GM21390 (cell line): ENCODE data around the gene OR7A5.
"Not testable (repeated sequence)": the region's sequence is repeated elsewhere in the genome, so short reads cannot be mapped to it uniquely, and the experiment has no call there.

ENCODE experiments used
- ATAC-seq: cut with Tn5 transposase; IDR thresholded peaks from one replicate; pipeline ENCODE4 v1.9.1; 2021; ENCODE audit not compliant: unreplicated experiment

OR7A5 gene

GRCh38 chr19:14835011-14835410 lies at the start of gene OR7A5, which contains the start of gene OR7C1:
Gene OR7A5, minus strand, starts transcription at chr19:14835185. Its CDS starts 6,944 bp downstream, at chr19:14828241.
Gene OR7C1, minus strand, starts transcription at chr19:14835185. Its CDS starts 35,049 bp downstream, at chr19:14800136.
- no peak for ATAC-seq

- ATAC-seq = no peak
Observed at GRCh38 chr19:14871619-14872230, 36.7 kb upstream of the OR7A5 start.

GRCh38 chr19:14868497-14868896 lies 33.5 kb upstream of the OR7A5 start:
- no peak for ATAC-seq

DNA sequence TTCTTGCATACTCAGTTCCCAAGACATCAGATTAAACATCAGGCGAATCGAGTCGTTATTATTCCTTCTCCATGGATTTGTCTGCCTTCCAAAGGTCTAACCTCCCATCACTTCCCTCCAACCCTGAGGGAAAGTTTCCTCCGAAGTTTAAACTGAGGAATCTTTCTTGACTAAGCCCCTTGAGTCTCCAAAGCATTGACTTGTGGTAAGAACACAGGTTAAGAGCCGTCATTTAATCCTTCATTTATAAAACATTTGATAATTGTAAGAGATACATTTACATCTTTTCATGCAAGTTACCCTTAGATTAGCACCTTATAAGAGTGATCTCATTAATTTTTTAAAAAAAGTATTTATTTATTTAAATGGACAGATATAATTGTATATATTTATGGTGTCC lies 13.8 kb upstream of the OR7A5 start, which contains the start of gene OR7A10:
OR7A10 (minus strand) TSS at position 101 of the 400 bp plus-strand sequence. CDS start 7,045 bp downstream, outside the sequence.
- no peak for ATAC-seq

- ATAC-seq = no peak
Observed at GRCh38 chr19:14843578-14843977, 8.6 kb upstream of the OR7A5 start.

GRCh38 chr19:14843169-14843568 lies 8.2 kb upstream of the OR7A5 start:
- ATAC-seq = no peak

DNA sequence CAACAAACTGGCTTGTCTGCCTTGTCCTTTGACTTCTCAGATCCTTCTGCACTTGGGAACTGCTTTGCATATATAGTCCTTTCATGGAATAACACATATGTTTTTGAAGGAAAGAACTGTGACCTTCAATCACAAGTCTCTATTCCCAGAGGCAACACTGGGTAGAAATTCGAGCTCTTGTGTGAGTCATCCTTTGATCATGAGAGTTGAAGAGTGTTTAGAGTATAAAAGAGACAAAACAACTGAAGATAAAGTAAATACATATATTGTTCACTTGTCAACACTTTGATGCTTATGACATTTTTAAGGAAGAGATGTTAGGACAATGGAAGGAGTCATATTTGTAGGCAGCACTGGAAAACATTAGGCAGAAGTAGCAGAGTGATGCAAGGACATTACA lies 5.2 kb upstream of the OR7A5 start:
- ATAC-seq = no peak

GRCh38 chr19:14837391-14837790 lies 2.4 kb upstream of the OR7A5 start:
- ATAC-seq = no peak

DNA sequence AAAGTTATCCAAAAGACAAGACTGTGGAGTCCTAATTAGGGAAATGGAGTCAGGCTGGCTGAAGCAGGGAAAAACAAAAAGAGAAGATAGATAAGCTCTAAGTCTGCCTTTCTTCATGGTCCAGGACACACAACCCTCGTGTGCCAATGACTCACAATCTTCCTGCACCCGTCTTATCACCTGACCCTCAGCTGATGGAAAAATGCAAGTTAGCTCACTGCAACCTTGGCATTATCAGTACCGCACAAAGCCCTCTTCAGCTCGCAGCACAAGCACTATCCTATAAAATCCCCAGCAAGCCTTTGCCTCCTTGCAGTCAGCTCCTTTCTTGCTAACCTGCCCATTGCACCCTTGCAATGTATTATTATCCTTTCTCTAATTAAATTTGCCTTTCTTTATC lies 4.3 kb downstream of the OR7A5 start:
- no peak for ATAC-seq

DNA sequence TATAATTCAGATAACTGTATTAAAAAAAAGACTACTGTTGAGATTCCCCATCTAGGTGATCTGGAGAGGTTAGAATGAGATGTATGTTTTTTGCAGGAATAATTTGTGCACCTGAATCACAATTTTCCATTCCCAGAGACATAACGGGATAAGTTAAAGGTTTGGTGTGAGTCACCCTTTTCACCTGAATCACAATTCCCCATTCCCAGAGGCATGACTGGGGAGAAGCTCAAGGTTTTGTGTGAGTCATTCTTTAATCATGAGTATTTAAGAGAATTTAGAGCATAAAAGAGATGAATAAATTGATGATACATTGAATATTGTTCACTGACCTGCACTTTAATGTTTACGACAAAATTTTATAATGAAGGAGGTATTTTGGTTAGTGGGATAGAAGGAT lies 9.0 kb downstream of the OR7A5 start:
- no peak for ATAC-seq

GRCh38 chr19:14821937-14822336 lies 13.0 kb downstream of the OR7A5 start:
- ATAC-seq = no peak

- no peak for ATAC-seq
Observed at GRCh38 chr19:14818588-14818987, 16.4 kb downstream of the OR7A5 start.

DNA sequence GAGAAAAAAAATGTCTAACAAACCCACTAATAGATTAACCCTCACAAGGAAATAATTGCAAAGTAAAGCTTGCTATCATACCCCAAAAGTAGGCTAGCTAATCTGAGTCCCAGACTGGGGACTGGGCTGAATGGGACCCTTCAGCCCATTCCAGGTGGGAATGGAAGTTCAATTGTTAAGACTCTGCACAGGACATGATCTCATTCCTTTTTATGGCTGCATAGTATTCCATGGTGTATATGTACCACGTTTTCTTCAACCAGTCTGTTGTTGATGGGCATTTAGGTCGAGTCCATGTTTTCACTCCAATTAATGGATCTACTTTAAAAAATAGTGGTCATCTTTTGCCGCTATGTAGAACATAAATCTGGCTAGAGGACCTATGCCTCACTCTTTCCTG lies 17.9 kb downstream of the OR7A5 start:
- ATAC-seq = no peak

DNA sequence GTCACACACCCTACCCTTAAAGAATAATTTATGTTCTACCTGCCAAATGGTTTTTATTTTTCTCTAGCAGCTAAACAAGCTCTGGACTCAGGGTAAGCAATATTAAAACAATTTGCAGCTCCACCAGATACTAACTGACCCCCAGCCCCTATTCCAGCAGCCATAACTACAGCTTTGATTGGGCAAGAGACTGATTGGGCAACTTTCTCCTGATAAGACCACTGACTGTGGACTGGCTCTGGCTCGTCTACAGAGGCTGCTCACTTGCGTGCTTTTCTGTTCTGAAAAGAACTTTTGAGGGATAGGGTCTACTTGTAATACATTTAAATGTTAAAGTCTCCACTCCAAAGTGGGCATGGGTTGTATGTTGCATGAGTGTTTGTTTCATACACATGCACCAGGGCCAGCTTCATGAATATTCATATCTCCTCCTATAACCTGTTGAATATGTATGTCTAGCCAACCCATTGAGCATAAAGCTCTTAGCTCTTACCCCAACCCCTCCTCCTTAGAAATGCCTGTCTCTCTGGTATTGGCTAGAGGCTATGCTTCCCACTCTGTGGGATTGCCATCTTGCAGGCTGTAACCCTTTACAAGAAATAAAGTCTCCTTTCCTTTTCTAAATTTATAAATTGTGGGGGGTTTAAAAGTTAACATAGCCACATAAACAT lies 19.9 kb downstream of the OR7A5 start:
- ATAC-seq = no peak

GRCh38 chr19:14809272-14810057 lies 25.5 kb downstream of the OR7A5 start:
- ATAC-seq = no peak

GRCh38 chr19:14804765-14805164 lies 30.2 kb downstream of the OR7A5 start:
- no peak for ATAC-seq

DNA sequence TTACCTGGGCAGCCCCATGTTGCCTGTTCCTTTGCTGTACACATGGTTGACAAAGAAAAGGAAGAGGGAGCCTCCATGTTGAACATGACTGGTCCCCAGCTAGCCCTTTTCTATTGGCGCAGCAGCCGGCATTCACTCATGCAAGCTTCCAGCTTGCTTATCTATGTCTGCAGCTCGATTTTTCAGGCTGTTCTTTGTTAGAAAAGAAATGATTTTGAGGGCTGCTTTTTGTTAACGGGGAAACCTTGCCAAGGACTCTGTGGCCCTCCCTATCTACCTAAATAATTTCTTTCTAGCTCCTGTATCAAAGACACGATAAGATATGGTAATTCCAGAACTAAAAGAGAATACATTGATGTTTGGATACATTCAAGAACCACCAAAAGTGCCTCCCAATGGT lies 36.2 kb downstream of the OR7A5 start:
- ATAC-seq = no peak

DNA sequence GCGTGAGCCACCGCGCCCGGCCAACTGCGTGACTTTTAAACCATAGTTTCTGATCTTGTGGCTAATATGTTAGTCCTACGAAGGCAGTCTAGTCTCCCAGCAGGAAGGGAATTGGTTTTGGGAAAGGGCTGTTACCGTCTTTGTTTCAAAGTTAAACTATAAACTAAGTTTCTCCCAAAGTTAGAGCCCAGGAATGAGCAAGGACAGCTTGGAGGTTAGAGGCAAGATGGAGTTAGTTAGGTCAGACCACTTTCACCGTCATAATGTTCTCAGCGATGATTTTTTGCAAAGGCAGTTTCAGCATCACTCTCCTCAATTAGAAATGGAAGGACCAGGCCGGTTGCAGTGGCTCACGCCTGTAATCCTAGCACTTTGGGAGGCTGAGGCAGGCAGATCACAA lies 39.0 kb downstream of the OR7A5 start:
- ATAC-seq = no peak

DNA sequence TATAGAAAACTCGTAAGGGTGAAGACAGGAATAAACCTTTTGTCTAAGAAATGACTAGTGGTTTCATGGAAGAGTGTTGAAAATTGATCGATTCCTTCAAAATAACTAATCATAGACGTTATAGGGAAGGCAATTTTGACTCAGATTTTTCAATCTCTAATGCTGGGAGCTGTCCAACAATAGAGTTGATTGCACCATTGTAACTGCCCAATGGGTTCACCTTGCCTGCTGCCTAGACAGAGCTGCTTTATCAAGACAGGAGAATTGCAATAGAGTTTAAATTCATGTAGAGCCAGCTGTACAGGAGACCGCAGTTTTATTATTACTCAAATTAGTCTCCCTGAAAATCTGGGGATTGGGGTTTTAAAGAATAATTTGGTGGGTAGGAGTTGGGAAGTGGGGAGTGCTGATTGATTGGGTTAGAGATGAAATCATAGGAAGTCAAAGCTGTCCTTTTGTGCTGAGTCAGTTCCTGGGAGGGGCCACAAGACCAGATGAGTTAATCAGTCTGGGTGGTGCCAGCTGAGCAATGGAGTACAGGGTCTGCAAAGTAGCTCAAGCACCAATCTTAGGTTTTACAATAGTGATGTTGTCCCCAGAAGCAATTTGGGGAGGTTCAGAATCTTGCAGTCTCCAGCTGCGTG lies 39.8 kb downstream of the OR7A5 start:
- ATAC-seq = no peak

DNA sequence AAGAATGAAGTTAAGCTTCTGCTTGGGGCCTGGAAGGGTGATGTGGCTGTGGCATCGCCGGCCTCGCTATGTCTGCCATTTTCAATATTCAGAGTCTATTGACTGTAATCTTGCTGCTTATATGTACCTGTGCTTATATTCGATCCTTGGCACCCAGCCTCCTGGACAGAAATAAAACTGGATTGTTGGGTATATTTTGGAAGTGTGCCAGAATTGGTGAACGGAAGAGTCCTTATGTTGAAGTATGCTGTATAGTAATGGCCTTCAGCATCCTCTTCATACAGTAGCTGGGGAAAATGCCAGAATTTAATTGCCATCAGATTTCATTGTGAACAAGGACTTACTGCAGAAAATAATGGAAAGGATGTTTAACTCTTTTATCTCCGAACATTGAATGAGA lies 42.7 kb downstream of the OR7A5 start:
- not testable (repeated sequence) for ATAC-seq

- ATAC-seq = no peak
Observed at GRCh38 chr19:14786421-14786851, 48.5 kb downstream of the OR7A5 start.
